Stimulated activated CD4-positive, alpha-beta T cell treated with anti-CD3 and anti-CD28 coated beads, Interleukin-12 subunit alpha, Interleukin-12 subunit beta, amount 100 ng/mL, for 48 hours (primary cell): ENCODE measurements around the gene OGDH.
A peak's percentile ranks its signal among the peaks of the same experiment; 100 is the strongest.

ENCODE experiments used
- DNase-seq, 3 donors: peaks; one replicate each; pipeline ENCODE4 v3.0.0-alpha.2; 2020; ENCODE audit warnings: low read depth in 2 of 3, low spot score in 1 of 3

The OGDH gene

DNA sequence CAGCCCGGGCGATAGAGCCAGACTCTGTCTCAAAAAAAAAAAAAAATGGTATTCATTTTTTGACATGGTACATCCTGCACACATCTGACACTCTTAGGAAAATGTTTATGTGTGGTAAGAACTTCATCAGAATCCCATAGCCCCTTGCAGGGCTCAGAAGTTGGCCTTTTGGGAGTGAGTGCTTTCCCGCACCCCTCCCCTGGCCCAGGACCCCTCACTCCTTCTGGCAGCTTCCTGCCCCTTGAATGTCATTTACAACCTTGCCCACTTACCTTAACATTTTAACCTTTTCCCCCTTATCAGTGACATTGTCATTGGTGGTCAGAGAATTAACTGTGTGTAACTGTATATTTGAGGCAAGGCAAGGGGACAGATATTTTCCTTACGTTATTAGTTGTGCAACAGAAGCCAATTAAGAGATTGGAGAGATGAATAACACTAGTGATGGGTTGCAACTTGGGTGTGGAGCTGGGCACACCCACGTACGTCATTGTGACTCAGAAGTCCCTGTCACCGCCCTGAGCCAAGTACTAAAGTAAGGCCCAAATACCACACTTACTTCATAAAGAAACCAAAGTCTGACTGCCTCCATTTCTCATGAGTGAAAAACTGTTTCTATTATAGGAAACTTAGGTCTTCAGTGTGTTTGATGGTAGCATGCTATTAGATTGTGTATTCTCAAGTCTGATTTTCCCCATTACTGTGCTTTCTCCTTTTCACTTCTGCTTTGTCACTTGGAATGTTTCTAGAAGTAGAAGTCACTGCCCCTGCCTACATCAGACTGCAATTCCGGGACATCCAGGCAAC lies 31.6 kb downstream of the OGDH start:
- DNase-seq, result peak; percentile 64 to 70 (median 69)

DNA sequence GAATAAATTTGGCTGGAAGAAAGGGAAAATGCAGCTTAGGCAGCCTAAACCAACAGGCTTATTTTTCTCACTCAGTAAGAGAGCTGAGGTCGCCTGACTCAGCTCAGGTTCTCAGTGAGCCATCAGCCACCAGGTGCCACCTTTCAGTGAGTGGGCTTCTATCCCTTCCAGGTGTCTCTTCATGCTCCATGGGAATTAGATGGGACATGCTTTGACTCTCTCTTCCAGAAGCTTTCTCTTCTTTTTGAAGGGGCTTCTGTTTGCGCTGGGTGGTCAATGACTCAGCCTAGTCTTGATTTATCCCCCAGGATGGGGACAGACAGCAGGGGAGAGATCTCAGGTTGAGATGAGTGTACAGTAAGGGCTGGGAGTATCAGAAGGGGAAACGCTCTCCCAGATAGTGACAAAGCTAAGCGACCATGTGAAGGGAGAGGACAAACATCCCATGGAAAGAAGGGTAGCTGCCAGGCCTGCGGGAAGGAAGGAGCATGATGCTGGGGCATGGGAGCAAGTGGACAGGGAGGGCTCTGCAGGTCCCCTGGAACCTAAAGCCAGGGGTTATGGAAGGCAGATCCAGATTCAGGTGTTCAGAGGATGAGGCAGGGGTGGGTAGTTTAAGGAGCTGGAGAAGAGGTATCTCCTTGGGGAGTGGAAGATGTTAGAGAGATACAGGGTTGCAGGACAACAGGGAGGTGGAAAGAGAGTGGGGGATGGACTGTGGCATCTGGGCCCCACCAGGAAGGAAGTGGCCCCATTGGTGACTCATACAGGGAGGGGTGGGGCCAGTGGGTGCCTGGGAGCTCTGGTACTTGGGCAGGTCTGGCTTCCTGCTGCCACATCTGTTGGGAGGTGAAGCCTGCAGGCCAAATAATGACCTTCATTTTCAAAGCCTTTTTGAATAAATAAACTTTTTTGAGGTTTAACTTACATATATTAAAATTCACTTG lies 32.5 kb downstream of the OGDH start:
- peak; percentile 67 to 75 (median 74) for DNase-seq

DNA sequence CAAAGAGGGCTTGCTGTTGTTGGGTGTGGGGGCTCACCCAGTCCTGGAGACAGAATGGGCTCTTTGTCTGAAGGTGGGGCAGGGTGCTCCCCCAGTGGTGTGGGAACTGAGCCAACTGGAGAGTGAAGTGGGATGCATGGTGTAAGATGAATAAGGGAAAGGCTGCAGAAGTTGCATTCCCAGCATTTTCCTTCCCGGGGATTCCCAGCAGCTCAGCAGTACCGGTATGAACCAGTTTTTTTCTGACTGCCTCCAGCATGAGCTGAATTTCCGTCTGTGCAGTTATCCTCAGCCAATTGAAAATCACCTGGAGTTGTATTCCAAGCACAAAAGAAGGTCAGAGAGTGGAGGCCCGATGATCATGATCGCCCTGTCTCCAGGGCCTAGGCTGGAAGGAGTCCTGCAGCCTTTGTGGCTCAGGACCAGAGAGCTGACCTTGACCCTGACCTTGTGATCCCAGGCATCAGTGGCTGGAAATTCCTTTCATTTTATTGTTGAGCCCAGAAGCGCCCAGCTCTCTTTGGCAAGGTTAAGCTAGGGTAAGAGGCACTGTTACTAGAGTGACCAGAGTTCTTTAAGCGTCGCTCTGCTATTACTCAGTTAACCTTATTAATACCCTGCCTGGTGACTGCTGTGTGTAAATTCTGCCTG lies 33.4 kb downstream of the OGDH start:
- no peak for DNase-seq

DNA sequence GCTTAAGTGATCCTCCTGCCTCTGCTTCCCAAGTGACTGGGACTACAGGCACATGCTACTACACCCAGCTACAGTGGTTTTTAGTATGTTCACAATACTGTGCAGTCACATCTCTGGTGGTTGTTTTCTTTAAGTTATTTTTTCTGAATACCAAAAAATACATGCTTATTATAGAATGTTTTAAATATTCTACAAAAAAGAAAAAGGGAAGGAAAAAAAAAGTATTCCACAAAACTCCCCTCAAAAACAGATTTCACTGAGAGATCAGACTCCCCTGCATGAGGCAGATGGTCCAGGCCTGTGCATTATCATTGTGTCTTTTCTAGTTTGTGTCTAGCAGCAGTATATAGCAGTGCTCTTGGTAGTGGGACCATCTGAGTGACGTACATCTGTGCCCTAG lies 36.8 kb downstream of the OGDH start:
- DNase-seq, result no peak

DNA sequence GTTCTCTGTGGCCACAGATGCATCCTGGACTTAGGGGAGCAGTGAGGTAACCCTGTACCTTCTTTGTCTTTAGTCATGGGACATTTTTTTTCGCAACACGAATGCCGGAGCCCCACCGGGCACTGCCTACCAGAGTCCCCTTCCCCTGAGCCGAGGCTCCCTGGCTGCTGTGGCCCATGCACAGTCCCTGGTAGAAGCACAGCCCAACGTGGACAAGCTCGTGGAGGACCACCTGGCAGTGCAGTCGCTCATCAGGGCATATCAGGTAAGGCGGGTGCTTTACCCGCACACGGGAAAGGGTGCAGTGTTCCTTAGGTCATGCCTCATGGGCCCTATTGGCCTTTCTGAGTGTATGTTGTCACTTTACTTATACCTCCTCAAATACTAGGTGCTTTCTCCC lies 38.8 kb downstream of the OGDH start:
- no peak for DNase-seq

DNA sequence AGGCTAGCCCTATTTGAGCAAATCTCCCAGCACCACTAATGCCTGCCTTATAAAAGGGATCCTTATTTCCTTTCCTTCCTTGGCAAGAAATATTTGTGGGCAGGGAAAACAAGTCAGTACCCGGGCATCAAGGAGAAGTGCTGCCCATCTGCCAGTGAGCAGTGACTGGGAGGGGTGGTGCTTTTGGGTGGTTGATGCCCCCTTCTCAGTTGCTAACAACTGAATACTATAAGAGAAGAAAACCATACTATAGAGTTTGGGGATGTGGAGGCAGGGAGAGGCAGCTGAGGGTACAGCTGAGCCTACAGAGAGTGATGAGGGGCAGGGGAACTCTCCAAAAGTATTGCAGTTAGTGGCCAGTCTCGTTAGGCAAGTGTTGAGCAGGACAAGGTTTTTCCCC lies 39.3 kb downstream of the OGDH start:
- DNase-seq, result no peak

DNA sequence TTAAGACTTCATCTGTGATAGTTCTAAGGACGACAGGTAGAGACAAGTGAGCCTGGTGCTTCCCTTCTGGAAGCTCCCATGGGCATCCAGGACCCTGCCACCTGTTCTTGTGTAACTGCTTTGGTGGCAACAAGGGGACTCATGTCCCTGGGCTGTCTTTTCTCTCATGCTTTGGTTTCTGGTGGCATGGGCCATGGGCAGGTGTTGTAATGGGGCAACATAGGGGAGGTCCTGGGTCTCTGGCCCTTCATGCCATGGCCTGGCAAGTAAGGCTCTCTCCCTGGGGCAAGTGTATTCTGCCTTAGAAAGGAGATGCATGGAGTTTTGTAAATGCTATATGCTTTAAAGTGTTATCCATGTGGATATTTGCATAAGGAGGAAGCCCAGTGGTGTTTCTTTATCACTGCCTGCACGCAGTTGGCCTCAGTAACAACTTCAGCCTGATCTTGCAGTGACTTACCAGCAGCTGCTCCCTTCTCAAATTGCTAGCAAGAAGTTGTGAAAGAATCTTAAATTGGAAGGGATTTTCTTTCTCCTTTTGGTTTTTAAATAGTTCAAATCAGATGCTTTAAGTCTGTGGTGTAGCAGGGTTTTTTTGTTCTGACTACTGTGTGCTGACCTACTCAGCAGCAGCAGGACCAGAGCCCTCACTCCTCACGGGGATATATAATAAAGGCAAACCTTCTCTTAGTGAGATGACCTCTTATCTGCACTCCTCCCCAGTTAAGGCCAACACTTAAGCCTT lies 39.9 kb downstream of the OGDH start:
- no peak for DNase-seq

DNA sequence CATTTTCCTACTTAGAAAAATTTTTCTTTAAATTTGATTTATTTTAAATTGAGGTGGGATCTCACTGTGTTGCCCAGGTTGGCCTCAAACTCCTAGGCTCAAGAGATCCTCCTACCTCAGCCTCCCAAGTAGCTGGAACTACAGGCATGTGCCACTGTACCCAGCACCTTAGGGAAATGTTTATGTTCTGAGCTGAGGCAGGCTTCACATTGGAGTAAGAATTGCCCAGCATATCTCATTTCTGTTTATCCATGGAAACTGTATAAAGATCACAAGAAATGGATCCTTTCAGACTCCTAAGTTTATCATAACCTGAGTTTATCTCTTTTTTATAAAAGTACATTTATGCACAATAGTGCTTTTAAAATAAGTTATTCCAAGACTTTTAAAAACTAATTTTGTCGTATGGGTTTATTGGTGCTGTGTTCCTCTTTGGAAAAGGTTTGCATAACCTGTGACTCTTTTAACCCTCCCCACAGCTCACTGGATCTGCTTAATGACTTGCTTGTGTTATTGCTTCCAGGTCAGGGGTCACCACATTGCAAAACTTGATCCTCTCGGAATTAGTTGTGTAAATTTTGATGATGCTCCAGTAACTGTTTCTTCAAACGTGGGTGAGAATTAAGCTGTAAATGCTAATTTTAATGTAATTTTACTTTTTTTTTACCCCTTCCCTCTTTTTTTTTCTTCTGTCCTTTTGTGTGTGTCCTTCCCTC lies 40.7 kb downstream of the OGDH start:
- no peak for DNase-seq

DNA sequence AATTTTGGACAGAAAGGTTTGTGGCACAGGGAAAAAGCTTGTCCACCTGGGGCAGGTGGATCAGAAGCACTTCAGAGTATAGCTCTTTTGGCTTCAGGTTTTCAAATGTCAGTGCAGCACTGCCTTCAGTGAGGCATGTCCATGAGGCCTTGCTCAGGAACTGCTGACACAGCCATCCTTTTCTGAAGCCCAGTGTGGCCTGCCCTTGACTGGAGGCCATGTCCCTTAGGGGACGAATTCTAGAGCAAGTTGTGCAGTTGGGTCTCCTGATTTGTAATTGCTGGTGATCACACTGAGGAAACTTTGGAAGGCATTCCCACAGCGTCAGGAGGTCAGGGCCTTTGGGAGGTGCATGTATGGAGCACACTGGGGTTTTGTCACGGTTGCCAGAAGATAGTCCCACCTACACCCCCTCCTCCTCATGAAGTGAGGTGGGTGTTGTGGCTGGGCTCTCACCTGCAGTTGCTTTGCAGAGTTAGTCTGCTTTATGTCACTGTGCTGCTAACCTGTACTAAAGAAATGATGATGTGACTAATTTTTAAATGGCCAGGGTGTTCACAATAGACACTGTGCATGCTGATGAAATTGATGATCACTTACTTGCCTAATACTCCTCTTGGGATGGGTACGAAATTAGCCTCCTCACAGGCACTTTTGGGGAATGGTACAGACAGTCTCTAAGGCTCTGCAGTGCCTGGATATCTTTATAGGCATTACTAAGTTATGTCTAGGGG lies 41.7 kb downstream of the OGDH start:
- no peak for DNase-seq

DNA sequence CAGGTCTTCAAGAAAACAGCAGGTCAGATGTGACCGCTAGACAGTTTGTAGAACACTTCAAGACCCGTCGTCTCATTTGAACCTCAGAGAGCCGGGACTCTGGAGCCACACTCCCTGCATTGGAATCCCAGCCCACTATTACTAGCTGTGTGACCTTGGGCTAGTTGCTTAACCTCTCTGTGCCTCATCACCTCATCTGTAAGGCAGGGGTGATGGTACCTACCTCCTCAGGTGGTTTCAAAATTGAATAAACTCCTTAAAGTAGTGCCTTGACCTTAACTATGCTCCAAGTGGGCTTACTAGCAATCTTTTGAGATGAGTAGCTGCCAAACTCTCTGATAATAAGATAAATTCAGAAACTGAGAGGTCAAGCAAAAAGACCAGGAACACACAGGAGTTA lies 43.8 kb downstream of the OGDH start:
- DNase-seq, result no peak

DNA sequence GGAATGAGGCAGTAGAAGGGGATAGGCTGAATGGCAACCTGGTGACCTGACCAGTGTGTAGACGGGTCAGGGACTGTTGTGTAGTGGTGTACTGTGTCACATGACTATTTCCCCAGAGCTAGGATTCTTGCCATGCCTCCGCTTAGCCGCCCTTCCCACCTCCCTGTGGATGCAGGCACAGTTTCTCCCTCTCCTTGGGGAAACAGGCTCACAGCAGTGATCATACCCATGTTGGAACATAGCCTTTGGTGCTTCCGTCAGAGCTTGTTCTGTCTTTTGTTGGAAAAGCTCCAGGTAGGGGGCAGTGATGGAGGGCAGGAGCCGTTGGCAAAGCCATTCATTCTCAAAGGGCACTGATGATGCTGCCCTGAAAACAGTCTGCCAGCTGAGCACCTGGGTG lies 44.3 kb downstream of the OGDH start:
- DNase-seq, result no peak

DNA sequence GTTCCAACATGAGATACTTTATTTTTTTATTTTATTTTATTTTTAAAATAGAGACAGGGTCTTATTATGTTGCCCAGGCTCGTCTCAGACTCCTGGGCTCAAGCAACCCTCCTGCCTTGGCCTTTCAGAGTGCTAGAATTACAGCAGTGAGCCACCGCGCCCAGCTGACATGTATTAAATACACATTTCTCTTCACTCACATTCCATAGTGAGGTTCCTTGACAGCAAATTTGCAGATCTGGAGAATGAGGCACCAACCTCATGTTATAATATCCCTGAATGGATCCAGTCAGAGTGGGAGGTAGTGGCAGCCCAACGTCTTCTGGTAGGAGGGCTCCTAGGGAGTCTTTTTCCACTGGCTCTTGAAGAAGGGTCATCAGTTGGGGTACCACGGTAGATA lies 46.1 kb downstream of the OGDH start:
- no peak for DNase-seq

DNA sequence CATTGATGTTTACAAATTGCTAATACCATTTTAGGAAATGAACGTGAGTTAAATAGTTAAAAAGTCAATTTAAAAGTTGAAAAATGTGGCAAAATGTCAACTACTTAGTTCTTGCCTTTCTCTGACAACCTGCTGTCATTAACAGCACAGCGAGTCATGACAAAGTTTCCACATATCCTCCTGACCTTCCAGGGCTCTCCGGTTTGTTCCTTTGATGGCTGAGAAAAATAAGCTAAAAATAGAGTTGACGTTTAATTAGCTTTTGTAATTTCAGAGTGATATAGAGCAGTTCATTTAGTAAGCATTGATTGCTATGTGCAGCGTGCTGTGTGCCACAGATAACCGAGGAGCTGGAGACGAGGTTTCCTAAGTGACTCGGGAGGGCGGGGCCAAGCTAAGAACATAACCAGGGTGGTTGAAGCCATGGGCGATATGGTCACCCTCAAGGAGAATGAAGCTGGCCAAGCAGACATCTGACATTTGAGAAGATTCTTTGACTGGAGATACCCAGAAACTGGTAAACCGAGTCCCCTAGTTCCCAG lies 47.9 kb downstream of the OGDH start:
- DNase-seq, result no peak

DNA sequence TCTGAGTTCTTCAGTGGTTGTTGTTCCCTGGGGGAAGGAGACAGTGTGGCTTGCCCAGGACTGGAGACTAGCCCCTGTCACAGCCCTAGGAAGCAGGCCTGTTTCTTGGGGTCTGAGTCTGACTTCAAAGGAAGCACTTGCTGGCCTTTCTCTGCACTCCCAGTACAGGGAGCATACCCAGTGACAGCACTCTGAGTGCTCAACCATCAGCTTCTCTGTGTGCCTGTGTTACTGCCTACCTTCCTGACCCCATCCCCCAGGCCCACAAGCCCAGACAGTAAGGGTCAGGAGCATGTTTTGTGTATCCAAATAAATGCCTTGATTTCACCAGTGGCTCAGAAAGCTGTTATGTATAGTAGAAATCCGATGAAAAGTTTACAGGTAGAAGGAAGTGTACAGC lies 48.9 kb downstream of the OGDH start:
- no peak for DNase-seq

DNA sequence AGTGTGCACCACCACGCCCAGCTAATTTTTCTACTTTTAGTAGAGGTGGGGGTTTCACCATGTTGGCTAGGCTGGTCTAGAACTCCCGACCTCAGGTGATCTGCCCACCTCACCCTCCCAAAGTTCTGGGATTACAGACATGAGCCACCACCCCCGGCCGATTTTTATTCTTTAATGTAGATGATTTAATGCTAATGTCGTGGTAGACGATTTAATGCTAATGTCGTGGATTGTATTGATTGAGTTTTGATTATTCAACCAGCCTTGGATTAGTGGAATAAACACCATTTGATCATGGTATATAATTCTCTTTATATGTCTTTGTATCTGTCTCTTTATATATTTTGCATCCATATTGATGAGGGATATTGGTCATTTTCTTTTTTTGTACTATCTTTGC lies 52.6 kb downstream of the OGDH start:
- DNase-seq, result no peak

DNA sequence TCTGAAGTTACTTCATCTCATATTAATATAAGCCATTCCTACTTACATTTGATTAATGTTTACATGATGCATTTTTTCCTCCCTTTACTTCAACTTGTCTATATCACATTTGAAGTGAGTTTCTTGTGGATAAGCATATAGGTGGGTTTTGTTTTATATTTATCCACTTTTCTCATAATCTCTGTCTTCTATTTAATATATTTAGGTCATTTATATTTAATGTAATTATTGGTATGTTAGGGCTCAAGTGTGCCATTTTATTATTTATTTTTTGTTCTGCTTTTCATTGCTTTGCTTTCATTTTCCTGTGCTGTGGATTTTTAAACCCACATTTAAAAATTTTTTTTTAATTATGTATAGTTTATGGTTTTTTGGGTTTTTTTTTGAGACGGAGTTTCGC lies 54.8 kb downstream of the OGDH start:
- no peak for DNase-seq

DNA sequence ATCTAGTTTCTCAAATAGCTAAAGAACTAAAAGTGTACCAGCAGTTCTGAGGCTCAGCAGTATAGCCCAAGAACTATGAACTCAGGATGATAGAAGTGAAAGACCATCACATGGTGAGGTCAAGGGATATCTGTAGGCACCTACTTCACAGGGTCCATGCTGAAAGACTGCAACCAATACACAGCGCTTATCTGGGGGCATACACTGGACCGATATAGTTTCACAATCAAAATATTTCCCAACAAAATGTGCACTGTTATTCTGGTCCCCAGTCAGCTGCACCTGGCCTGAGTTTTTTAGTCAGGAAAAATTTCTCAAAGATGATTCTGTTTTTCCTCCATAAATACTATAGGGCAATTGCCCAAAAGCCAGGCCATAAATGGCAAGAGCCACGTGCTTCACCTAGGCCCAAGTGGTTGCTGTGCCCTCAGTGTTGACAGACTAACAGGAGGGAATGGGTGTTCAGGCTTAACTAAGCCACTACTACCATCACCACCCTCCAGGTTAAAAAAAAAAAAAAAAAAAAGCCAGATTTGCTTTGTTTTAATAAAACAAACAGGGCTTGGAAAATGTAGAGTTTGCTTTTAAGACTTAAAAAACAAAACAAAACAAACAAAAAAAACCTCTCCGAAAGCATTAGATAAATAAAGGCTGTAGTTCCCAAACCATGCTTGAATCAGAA lies 58.5 kb downstream of the OGDH start:
- no peak for DNase-seq

DNA sequence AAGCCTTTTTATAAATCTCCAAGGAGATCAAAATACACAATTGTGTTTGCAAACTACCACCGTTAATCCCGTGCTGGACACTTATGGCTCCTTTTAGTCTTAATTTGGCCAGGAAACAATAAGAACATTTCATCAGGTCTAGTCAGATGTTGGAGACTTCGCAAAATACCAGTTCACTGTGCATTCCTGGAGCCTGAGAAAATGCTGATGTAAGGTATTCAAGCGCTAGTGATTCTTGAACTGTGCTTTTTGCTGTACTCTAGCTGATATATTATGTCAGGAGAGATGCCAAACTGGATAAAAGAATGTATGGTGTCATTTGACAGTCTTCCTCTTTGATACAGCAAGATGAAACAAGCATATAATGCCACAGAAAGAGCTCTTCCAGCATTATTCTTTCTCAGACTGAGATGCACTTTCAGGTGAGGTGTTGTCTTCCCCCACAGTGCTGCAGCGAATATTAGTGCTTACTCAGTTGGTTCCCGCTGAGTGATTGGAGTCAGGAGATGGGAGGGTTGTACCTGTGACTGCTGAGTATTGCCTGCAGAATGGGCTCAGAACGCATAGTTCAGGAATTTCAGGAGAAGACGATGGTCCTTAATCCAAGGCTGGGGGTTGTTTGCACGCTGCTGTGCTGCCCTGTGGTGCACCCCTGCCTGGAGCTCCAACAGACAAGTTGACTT lies 59.2 kb downstream of the OGDH start:
- DNase-seq, result no peak
